Right renal cortex interstitium (tissue), 3 donors: ENCODE measurements around the gene P2RX1. TPM values are rescaled to one million over a fixed set of nuclear protein-coding genes. Genes with fewer than 3 reads are reported as not detected.
"Not testable (repeated sequence)": the region's sequence is repeated elsewhere in the genome, so short reads cannot be mapped to it uniquely, and the experiment has no call there.

Experiments used
- DNase-seq, 3 donors: peaks; one replicate each; pipeline ENCODE4 v3.0.0-alpha.2; 2013; ENCODE audit warnings: low read depth in 3 of 3, low spot score in 2 of 3
- polyA plus RNA-seq, 3 donors: library from polyadenylated mRNA; unstranded; fragments of 120-200 nt; gene quantifications; one replicate each; pipeline ENCODE4 v1.2.1, GENCODE V29; 2013; ENCODE audit not compliant: insufficient read length in 3 of 3

P2RX1 gene
- polyA plus RNA-seq, 3 donors = 0.71 to 1.5 (median 0.76) TPM

- DNase-seq = no peak
Observed at GRCh38 chr17:3953542-3953941, 37.3 kb upstream of the P2RX1 start.

- DNase-seq = no peak
Observed at GRCh38 chr17:3952186-3952585, 35.9 kb upstream of the P2RX1 start.

- no peak for DNase-seq
Observed at GRCh38 chr17:3951420-3951819, 35.2 kb upstream of the P2RX1 start.

GRCh38 chr17:3951003-3951402 is 34.7 kb upstream of the P2RX1 start:
- no peak for DNase-seq

GRCh38 chr17:3950584-3950983 is 34.3 kb upstream of the P2RX1 start:
- no peak for DNase-seq

GRCh38 chr17:3949418-3949817 is 33.2 kb upstream of the P2RX1 start:
- no peak for DNase-seq

- DNase-seq = not testable (repeated sequence)
Observed at GRCh38 chr17:3948551-3948950, 32.3 kb upstream of the P2RX1 start.

GRCh38 chr17:3947318-3947810 is 31.1 kb upstream of the P2RX1 start:
- DNase-seq = no peak

- DNase-seq = no peak
Observed at GRCh38 chr17:3946711-3947235, 30.5 kb upstream of the P2RX1 start.

- no peak for DNase-seq
Observed at GRCh38 chr17:3944485-3945388, 28.5 kb upstream of the P2RX1 start.

GRCh38 chr17:3943240-3943891 is 27.1 kb upstream of the P2RX1 start:
- no peak for DNase-seq

GRCh38 chr17:3940965-3941698 is 24.9 kb upstream of the P2RX1 start:
- DNase-seq = no peak

- DNase-seq = no peak
Observed at GRCh38 chr17:3937359-3937758, 21.1 kb upstream of the P2RX1 start.

GRCh38 chr17:3935825-3936355 is 19.6 kb upstream of the P2RX1 start:
- DNase-seq = no peak

GRCh38 chr17:3935140-3935542 is 18.9 kb upstream of the P2RX1 start:
- DNase-seq = peak in 2 of 3 donors; percentile 61

- no peak for DNase-seq
Observed at GRCh38 chr17:3929764-3930163, 13.5 kb upstream of the P2RX1 start.

- no peak for DNase-seq
Observed at GRCh38 chr17:3929181-3929580, 12.9 kb upstream of the P2RX1 start.

GRCh38 chr17:3928406-3928805 is 12.1 kb upstream of the P2RX1 start:
- no peak for DNase-seq

GRCh38 chr17:3927628-3928340 is 11.5 kb upstream of the P2RX1 start:
- DNase-seq = no peak
